NCI-H2107 treated with DMSO at 0.1 percent for 48 hours (cell line): Measurements from ENCODE around the gene GINS2.

Experiments used
- DNase-seq: peaks from one replicate; lab custom pipeline; 2025; ENCODE audit not compliant: unreplicated experiment; lab: John Stamatoyannopoulos, UW

Gene GINS2

GRCh38 chr16:85668676-85669424 is 19.9 kb downstream of the GINS2 start:
- DNase-seq = no peak

DNA sequence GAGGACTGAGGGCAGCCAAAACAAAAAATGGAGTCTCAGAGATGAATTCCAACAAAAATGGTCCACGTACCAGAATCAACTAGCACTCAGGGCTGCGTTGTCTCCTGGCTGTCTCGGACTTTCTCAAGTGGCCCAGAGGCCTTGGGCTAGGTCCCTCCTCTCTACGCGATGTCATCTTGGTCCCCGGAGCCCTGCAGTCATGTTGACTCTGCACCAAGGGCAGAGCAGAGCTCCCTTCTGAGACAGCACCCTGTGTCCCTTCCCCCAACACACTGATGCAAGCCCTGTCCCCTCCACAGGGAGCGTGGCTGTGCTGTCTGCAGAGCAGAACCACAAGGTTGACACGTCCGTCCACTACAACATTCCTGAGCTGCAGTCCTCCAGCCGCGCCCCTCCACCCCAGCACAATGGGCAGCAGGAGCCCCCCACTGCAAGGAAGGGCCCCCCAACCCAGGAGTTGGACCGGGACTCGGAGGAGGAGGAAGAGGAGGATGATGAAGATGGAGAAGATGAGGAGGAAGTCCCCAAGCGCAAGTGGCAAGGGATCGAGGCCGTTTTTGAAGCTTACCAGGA is 20.8 kb downstream of the GINS2 start:
- DNase-seq = no peak

DNA sequence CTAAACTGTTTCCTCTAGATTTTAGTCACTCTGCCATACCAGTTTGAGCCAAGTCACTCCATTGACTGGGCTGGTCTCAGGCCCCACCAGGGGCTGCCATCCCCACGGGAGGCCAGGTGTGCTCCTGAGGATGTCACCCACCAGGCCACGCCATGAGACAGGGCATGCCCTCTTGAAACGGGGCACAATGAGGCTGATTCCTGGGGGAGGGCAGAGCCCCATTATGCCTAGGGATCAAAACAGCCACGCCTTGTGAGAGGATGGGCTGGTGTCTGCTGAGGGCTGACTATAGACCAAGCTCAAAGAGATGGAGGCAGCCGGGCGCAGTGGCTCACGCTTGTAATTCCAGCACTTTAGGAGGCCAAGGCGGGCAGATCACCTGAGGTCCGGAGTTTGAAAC is 21.5 kb downstream of the GINS2 start:
- no peak for DNase-seq

DNA sequence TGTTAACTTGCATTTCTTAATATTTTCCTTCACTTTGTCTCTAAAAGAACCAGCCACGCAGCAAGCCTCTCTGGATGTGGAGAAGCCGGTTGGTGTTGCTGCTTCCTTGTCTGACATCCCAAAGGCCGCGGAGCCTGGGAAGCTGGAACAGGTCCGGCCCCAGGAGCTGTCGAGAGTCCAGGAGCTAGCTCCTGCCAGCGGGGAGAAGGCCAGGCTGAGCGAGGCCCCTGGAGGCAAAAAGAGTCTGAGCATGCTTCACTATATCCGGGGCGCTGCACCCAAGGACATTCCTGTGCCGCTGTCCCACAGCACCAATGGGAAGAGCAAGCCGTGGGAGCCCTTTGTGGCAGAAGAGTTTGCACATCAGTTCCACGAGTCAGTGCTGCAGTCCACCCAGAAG is 22.8 kb downstream of the GINS2 start:
- DNase-seq = no peak

GRCh38 chr16:85665373-85665740 is 23.4 kb downstream of the GINS2 start:
- no peak for DNase-seq

GRCh38 chr16:85664580-85665372 is 24.0 kb downstream of the GINS2 start:
- no peak for DNase-seq

GRCh38 chr16:85663891-85664321 is 24.8 kb downstream of the GINS2 start:
- DNase-seq = peak; percentile 37

GRCh38 chr16:85662976-85663830 is 25.6 kb downstream of the GINS2 start:
- DNase-seq = no peak

GRCh38 chr16:85662482-85662812 is 26.3 kb downstream of the GINS2 start:
- DNase-seq = no peak

GRCh38 chr16:85661740-85662481 is 26.8 kb downstream of the GINS2 start:
- DNase-seq = no peak

GRCh38 chr16:85660843-85661739 is 27.7 kb downstream of the GINS2 start:
- DNase-seq = no peak

GRCh38 chr16:85659805-85660511 is 28.8 kb downstream of the GINS2 start:
- DNase-seq = peak; percentile 83

- DNase-seq = no peak
Observed at GRCh38 chr16:85659336-85659735, 29.4 kb downstream of the GINS2 start.

- DNase-seq = no peak
Observed at GRCh38 chr16:85658504-85659326, 30.0 kb downstream of the GINS2 start.

GRCh38 chr16:85657996-85658395 is 30.8 kb downstream of the GINS2 start:
- DNase-seq = no peak

- no peak for DNase-seq
Observed at GRCh38 chr16:85657267-85657650, 31.5 kb downstream of the GINS2 start.

GRCh38 chr16:85656351-85657266 is 32.1 kb downstream of the GINS2 start:
- no peak for DNase-seq
